OCI-LY7 (cell line): ENCODE results near the gene HEPHL1. TPM values are rescaled to one million over a fixed set of nuclear protein-coding genes. Genes with fewer than 3 reads are reported as not detected.
"Not testable (repeated sequence)": the region's sequence is repeated elsewhere in the genome, so short reads cannot be mapped to it uniquely, and the experiment has no call there.

ENCODE experiments used
- Bru-seq: library from RNA; stranded (reverse); fragments of 400-500 nt; gene quantifications from one replicate; lab custom pipeline; 2021; lab: Mats Ljungman, UMichigan
- BruChase-seq, 2 experiments: library from RNA; stranded (reverse); fragments of 400-500 nt; gene quantifications; one replicate each; lab custom pipeline; 2021; lab: Mats Ljungman, UMichigan
- BruUV-seq: library from RNA; stranded (reverse); fragments of 400-500 nt; replicated peaks from 2 replicates; lab custom pipeline; 2021; lab: Mats Ljungman, UMichigan
- CTCF ChIA-PET: fragments of 300-600 bp; sonication (Branson Sonifier 250); formaldehyde crosslinking; loops from one replicate; lab custom pipeline; 2022; ENCODE audit warnings: antibody characterized with exemption; ENCODE audit not compliant: unreplicated experiment; lab: Charles Lee
- POLR2A ChIA-PET: fragments of 300-600 bp; sonication (Branson Sonifier 250); formaldehyde crosslinking; loops from one replicate; lab custom pipeline; 2022; ENCODE audit warnings: antibody characterized with exemption; lab: Charles Lee
- DNase-seq: peaks from one replicate; pipeline ENCODE4 v3.0.0-alpha.2; 2015; ENCODE audit warnings: low spot score
- H2AFZ ChIP-seq: fragments of 200-600 bp; sonication (generic), shearing (Covaris generic); 2 replicates; pipeline ENCODE4 v1.6.1; 2014; ENCODE audit warnings: mild to moderate bottlenecking, antibody characterized with exemption, low read length, moderate library complexity
- H3K27ac ChIP-seq: fragments of 200-600 bp; sonication (generic); 2 replicates; pipeline ENCODE4 v1.5.1; 2014; ENCODE audit warnings: mixed run types, low read depth, mild to moderate bottlenecking, moderate library complexity, low read length, inconsistent platforms; ENCODE audit not compliant: poor library complexity, severe bottlenecking
- H3K36me3 ChIP-seq: fragments of 200-600 bp; sonication (generic); 2 replicates; pipeline ENCODE4 v1.6.1; 2014; ENCODE audit warnings: mild to moderate bottlenecking, antibody characterized with exemption, low read length, moderate library complexity, mixed read lengths; ENCODE audit not compliant: insufficient read depth
- H3K4me1 ChIP-seq: fragments of 200-600 bp; sonication (generic); 2 replicates; pipeline ENCODE4 v1.5.1; 2014; ENCODE audit warnings: mild to moderate bottlenecking, low read length; ENCODE audit not compliant: insufficient read depth, poor library complexity, severe bottlenecking
- H3K4me2 ChIP-seq: fragments of 200-600 bp; sonication (generic); 2 replicates; pipeline ENCODE4 v1.6.1; 2014; ENCODE audit warnings: mild to moderate bottlenecking, low read length
- H3K4me3 ChIP-seq: fragments of 200-600 bp; sonication (generic); 2 replicates; pipeline ENCODE4 v1.5.1; 2014; ENCODE audit warnings: mild to moderate bottlenecking, low read depth, low read length; ENCODE audit not compliant: poor library complexity, severe bottlenecking
- H3K79me2 ChIP-seq: fragments of 200-600 bp; sonication (generic); 2 replicates; pipeline ENCODE4 v1.6.1; 2016; ENCODE audit warnings: low read depth, mild to moderate bottlenecking, low read length, moderate library complexity, mixed read lengths; ENCODE audit not compliant: insufficient read depth
- H3K9me2 ChIP-seq: fragments of 200-600 bp; sonication (generic); 2 replicates; pipeline ENCODE4 v1.6.1; 2016; ENCODE audit warnings: mild to moderate bottlenecking, low read length, mixed read lengths; ENCODE audit not compliant: insufficient read depth
- H3K9me3 ChIP-seq: fragments of 200-600 bp; sonication (generic); 2 replicates; pipeline ENCODE4 v1.6.1; 2014; ENCODE audit warnings: mild to moderate bottlenecking, mixed run types, low read length, mixed read lengths
- H4K20me1 ChIP-seq: fragments of 200-600 bp; sonication (generic); 2 replicates; pipeline ENCODE4 v1.6.1; 2014; ENCODE audit warnings: mild to moderate bottlenecking, antibody characterized with exemption, low read length, moderate library complexity, mixed read lengths; ENCODE audit not compliant: insufficient read depth
- EZH2phosphoT487 ChIP-seq: fragments of 200-600 bp; sonication (generic); IDR thresholded peaks from 2 replicates; pipeline ENCODE4 v1.6.1; 2018; ENCODE audit warnings: low read depth, borderline replicate concordance, mild to moderate bottlenecking, mixed run types, antibody characterized with exemption, low read length, moderate library complexity, mixed read lengths
- intact Hi-C: fragments of 100-400 bp; cut with micrococcal nuclease; formaldehyde crosslinking; loops from one replicate; pipeline ENCODE4 v1.10.0; 2022; ENCODE audit not compliant: unreplicated experiment
- long read RNA-seq: library from polyadenylated mRNA; stranded (forward); transcript quantifications from one replicate; pipeline ENCODE4 v2.0.0, GENCODE V29; 2022
- total RNA-seq, 2 experiments: library from RNA; depleted of rRNA in 1 of 2; stranded (reverse); fragments of >200 nt in 1 of 2; shearing (Covaris generic) in 1 of 2; gene quantifications; 2 replicates each; pipeline ENCODE4 v1.2.3, GENCODE V29; 2014 to 2022
- TF ChIP-seq, protein P1 (sequence below): fragments of 200-600 bp; sonication (generic); conservative IDR thresholded peaks from 2 replicates; pipeline ENCODE4 v1.5.1; 2014; ENCODE audit warnings: mild to moderate bottlenecking, antibody characterized with exemption, low read length, moderate library complexity, mixed read lengths

Gene HEPHL1
- total RNA-seq (2014; rRNA removed; shearing (Covaris generic)) (not detected in 2 replicates), total RNA-seq (2022) (not detected in 2 replicates), Bru-seq, nascent RNA (percentile 3 among the genes with signal in this experiment), BruChase-seq, experiment 1, labeled RNA remaining after a 6-hour chase (not detected), BruChase-seq, experiment 2, labeled RNA remaining after a 2-hour chase (percentile 1 among the genes with signal in this experiment)
- long read RNA-seq = 0 reads

GRCh38 chr11:94020777-94021481 is at the start of gene HEPHL1:
Gene HEPHL1 (plus strand): TSS chr11:94021354. CDS start chr11:94021369, 15 bp downstream.
- H4K20me1 ChIP-seq = no peaks in the 10 kb centered on the region
- no peaks in the 10 kb centered on the region for H3K4me1 ChIP-seq
- no peaks in the 10 kb centered on the region for H3K36me3 ChIP-seq
- no peaks in the 10 kb centered on the region for H3K79me2 ChIP-seq
- H2AFZ ChIP-seq = no peak within 1 kb of the TSS
- no peaks in the 10 kb centered on the region for H3K9me3 ChIP-seq
- TF ChIP-seq, protein P1, sequence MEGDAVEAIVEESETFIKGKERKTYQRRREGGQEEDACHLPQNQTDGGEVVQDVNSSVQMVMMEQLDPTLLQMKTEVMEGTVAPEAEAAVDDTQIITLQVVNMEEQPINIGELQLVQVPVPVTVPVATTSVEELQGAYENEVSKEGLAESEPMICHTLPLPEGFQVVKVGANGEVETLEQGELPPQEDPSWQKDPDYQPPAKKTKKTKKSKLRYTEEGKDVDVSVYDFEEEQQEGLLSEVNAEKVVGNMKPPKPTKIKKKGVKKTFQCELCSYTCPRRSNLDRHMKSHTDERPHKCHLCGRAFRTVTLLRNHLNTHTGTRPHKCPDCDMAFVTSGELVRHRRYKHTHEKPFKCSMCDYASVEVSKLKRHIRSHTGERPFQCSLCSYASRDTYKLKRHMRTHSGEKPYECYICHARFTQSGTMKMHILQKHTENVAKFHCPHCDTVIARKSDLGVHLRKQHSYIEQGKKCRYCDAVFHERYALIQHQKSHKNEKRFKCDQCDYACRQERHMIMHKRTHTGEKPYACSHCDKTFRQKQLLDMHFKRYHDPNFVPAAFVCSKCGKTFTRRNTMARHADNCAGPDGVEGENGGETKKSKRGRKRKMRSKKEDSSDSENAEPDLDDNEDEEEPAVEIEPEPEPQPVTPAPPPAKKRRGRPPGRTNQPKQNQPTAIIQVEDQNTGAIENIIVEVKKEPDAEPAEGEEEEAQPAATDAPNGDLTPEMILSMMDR = no peak
- no peak for TF ChIP-seq EZH2phosphoT487
- intact Hi-C loops = no loop called here
- ChIA-PET POLR2A (interaction anchor here (0.7 kb wide), 1 partner anchor 46 kb away, joined by 4 read pairs; no protein-coding TSS in a partner anchor), CTCF (no interaction called here)
- H3K9me2 ChIP-seq = no peaks in the 10 kb centered on the region
- no peak within 1 kb of the TSS for H3K27ac ChIP-seq
- no peak within 1 kb of the TSS for H3K4me2 ChIP-seq
- no peak within 1 kb of the TSS for H3K4me3 ChIP-seq
- no TSS peak for BruUV-seq
- DNase-seq = no peak

GRCh38 chr11:93972790-93973189 is 48.4 kb upstream of the HEPHL1 start:
- intact Hi-C loops = no loop called here
- no TSS peak for BruUV-seq

DNA sequence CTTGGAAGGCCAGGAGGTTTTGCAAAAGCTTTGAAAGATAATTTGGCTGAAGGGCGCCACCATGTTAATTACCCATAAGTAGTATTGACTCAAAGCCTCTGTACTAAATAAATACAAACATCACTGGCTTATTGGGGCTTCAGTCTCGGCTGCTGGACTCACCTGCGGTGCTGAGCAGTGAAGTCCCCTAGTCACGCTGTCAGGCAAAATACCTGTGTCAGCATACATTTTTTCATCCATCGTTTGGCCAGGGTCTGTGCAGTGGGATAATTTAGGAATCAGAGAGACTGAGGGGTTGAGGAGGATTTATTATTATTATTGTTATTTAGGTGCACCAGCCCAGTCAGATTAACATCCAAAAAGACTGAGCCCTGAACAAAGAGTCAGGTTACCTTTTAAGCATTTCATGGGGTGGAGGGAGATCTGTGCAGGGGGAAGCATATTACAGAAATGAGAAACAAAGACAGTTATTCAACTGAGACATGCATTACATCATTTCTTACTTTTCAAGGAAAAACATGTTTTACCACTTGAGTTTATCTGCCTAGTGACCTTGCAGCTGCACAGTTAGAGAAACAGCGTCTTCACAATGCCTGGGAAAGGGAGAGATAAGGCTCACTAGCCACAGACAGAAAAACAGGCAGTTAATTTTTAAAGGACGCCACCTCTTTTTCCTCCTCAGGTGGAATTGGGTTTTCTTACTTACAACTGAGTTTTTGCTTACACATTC is 47.7 kb upstream of the HEPHL1 start:
- H3K27ac ChIP-seq, BruUV-seq, H3K4me3 ChIP-seq, H4K20me1 ChIP-seq, H3K4me1 ChIP-seq, H2AFZ ChIP-seq, intact Hi-C loops, H3K9me3 ChIP-seq, H3K36me3 ChIP-seq, POLR2A ChIA-PET, H3K79me2 ChIP-seq, H3K9me2 ChIP-seq, DNase-seq, H3K4me2 ChIP-seq, CTCF ChIA-PET: not testable (repeated sequence)

More at GRCh38 chr11:93972790-93973189, 48.4 kb upstream of the HEPHL1 start:
- Histone ChIP-seq H3K4me2 (no peak overlapping the region), H3K9me3 (no peaks in the 10 kb centered on the region), H4K20me1 (no peaks in the 10 kb centered on the region), H3K27ac (no peak overlapping the region), H3K79me2 (no peaks in the 10 kb centered on the region), H2AFZ (no peak overlapping the region), H3K4me3 (no peak overlapping the region), H3K36me3 (no peaks in the 10 kb centered on the region), H3K4me1 (no peaks in the 10 kb centered on the region), H3K9me2 (no peaks in the 10 kb centered on the region)
- ChIA-PET POLR2A (no interaction called here), CTCF (no interaction called here)
- TF ChIP-seq, protein P1 = no peak
- no peak for TF ChIP-seq EZH2phosphoT487
- DNase-seq = no peak
